ENCODE results near the gene REELD1.

Gene REELD1

GRCh38 chr4:146182443-146182842 is 31.9 kb upstream of the REELD1 start:
- Histone ChIP-seq H3K4me1 (no peaks in the 10 kb centered on the region), H3K79me2 (no peaks in the 10 kb centered on the region), H3K36me3 (ENCODE audit: control insufficient read depth, insufficient read depth, low read length) (no peaks in the 10 kb centered on the region), H2AFZ (no peak overlapping the region), H3K9me3 (ENCODE audit: control insufficient read depth, low read length) (no peaks in the 10 kb centered on the region), H3K9ac (no peak overlapping the region), H3K4me3 (ENCODE audit: low read depth, low read length) (no peak overlapping the region), H3K27me3 (ENCODE audit: control insufficient read depth, insufficient read depth, low read length) (no peaks in the 10 kb centered on the region), H3K27ac (no peak overlapping the region), H3K4me2 (ENCODE audit: low read length) (no peak overlapping the region)
- TF ChIP-seq, protein P1, sequence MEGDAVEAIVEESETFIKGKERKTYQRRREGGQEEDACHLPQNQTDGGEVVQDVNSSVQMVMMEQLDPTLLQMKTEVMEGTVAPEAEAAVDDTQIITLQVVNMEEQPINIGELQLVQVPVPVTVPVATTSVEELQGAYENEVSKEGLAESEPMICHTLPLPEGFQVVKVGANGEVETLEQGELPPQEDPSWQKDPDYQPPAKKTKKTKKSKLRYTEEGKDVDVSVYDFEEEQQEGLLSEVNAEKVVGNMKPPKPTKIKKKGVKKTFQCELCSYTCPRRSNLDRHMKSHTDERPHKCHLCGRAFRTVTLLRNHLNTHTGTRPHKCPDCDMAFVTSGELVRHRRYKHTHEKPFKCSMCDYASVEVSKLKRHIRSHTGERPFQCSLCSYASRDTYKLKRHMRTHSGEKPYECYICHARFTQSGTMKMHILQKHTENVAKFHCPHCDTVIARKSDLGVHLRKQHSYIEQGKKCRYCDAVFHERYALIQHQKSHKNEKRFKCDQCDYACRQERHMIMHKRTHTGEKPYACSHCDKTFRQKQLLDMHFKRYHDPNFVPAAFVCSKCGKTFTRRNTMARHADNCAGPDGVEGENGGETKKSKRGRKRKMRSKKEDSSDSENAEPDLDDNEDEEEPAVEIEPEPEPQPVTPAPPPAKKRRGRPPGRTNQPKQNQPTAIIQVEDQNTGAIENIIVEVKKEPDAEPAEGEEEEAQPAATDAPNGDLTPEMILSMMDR (IDR thresholded peaks at IDR 0.05) = no peak

- H2AFZ ChIP-seq = no peak overlapping the region
- no peaks in the 10 kb centered on the region for H3K79me2 ChIP-seq
- no peaks in the 10 kb centered on the region for H3K9me3 ChIP-seq (ENCODE audit: control insufficient read depth, low read length)
- no peaks in the 10 kb centered on the region for H3K36me3 ChIP-seq (ENCODE audit: control insufficient read depth, insufficient read depth, low read length)
- TF ChIP-seq, protein P1 (IDR thresholded peaks at IDR 0.05) = no peak
- no peaks in the 10 kb centered on the region for H3K27me3 ChIP-seq (ENCODE audit: control insufficient read depth, insufficient read depth, low read length)
- H3K4me2 ChIP-seq (ENCODE audit: low read length) = no peak overlapping the region
- no peaks in the 10 kb centered on the region for H3K4me1 ChIP-seq
- H3K27ac ChIP-seq = no peak overlapping the region
- no peak overlapping the region for H3K9ac ChIP-seq
- H3K4me3 ChIP-seq (ENCODE audit: low read depth, low read length) = no peak overlapping the region
Measured at GRCh38 chr4:146183209-146183608, 31.1 kb upstream of the REELD1 start.

GRCh38 chr4:146186041-146186440 is 28.3 kb upstream of the REELD1 start:
- H2AFZ ChIP-seq = no peak overlapping the region
- no peak overlapping the region for H3K4me2 ChIP-seq (ENCODE audit: low read length)
- H3K79me2 ChIP-seq = no peaks in the 10 kb centered on the region
- no peaks in the 10 kb centered on the region for H3K36me3 ChIP-seq (ENCODE audit: control insufficient read depth, insufficient read depth, low read length)
- TF ChIP-seq, protein P1 (IDR thresholded peaks at IDR 0.05) = no peak
- no peaks in the 10 kb centered on the region for H3K9me3 ChIP-seq (ENCODE audit: control insufficient read depth, low read length)
- H3K4me1 ChIP-seq = no peaks in the 10 kb centered on the region
- no peak overlapping the region for H3K4me3 ChIP-seq (ENCODE audit: low read depth, low read length)
- no peak overlapping the region for H3K9ac ChIP-seq
- no peaks in the 10 kb centered on the region for H3K27me3 ChIP-seq (ENCODE audit: control insufficient read depth, insufficient read depth, low read length)
- no peak overlapping the region for H3K27ac ChIP-seq

DNA sequence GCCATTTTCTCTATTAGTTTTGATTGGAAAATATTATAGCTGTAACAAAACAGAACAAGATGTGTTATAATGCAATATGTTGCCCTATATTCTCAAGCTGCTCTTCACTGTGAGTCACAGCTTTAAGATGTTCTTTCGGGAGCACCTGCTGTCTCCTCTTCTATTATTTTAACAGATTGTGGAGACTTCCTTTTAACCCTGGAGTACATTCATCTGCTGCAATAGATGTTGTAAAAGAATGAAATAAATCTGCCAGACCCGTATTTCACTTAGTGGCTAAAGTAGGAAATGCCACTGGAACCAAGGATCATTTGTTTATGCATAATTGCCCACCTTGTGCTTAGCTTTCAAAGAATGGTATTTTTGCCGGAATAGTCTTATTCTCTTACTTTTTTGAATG is 27.7 kb upstream of the REELD1 start:
- Histone ChIP-seq H2AFZ (no peak overlapping the region), H3K4me1 (no peaks in the 10 kb centered on the region), H3K4me2 (ENCODE audit: low read length) (no peak overlapping the region), H3K4me3 (ENCODE audit: low read depth, low read length) (no peak overlapping the region), H3K27ac (no peak overlapping the region), H3K36me3 (ENCODE audit: control insufficient read depth, insufficient read depth, low read length) (no peaks in the 10 kb centered on the region), H3K9ac (no peak overlapping the region), H3K27me3 (ENCODE audit: control insufficient read depth, insufficient read depth, low read length) (no peaks in the 10 kb centered on the region), H3K79me2 (no peaks in the 10 kb centered on the region), H3K9me3 (ENCODE audit: control insufficient read depth, low read length) (no peaks in the 10 kb centered on the region)
- TF ChIP-seq, protein P1 (IDR thresholded peaks at IDR 0.05) = no peak

DNA sequence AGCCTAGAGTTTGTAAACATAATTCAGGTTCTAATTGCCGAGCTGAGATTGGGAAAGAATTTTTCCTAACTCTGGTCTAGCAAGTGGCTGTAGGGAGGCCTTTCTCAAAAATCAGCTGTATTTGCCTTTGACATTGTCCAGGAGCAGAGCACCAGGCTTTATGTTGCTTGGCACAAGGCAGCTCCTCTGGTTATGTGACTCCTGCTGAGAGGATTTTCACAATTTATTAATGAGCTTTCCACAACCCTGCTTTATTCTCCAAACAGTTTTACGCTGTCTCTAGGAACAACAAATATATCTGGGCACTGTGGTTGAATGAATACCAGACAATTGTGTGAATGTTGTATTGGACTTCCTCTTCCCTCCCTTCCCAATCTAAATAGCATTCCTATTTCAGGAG is 23.9 kb upstream of the REELD1 start:
- Histone ChIP-seq H3K9ac (no peak overlapping the region), H2AFZ (no peak overlapping the region), H3K27ac (no peak overlapping the region), H3K4me3 (ENCODE audit: low read depth, low read length) (no peak overlapping the region), H3K27me3 (ENCODE audit: control insufficient read depth, insufficient read depth, low read length) (no peaks in the 10 kb centered on the region), H3K9me3 (ENCODE audit: control insufficient read depth, low read length) (no peaks in the 10 kb centered on the region), H3K79me2 (no peaks in the 10 kb centered on the region), H3K4me2 (ENCODE audit: low read length) (no peak overlapping the region), H3K36me3 (ENCODE audit: control insufficient read depth, insufficient read depth, low read length) (no peaks in the 10 kb centered on the region), H3K4me1 (no peaks in the 10 kb centered on the region)
- TF ChIP-seq, protein P1 (IDR thresholded peaks at IDR 0.05) = no peak
